Panc1 (cell line): ENCODE data around the gene SCRG1.

Experiments used
- CTCF ChIP-seq: fragments of 450-650 bp; IDR thresholded peaks from 2 replicates; pipeline ENCODE4 v1.5.1; 2017; ENCODE audit warnings: mild to moderate bottlenecking
- POLR2AphosphoS5 ChIP-seq: IDR thresholded peaks from 2 replicates; pipeline ENCODE4 v1.6.1; 2012; ENCODE audit warnings: mild to moderate bottlenecking, low read depth, low read length, moderate library complexity
- REST ChIP-seq, 2 experiments: IDR thresholded peaks; 2 replicates each; pipeline ENCODE4 v1.6.1; 2011 to 2012; ENCODE audit warnings: low read depth in 2 of 2, control low read depth in 1 of 2, low read length in 1 of 2, mild to moderate bottlenecking in 1 of 2, moderate library complexity in 1 of 2; ENCODE audit not compliant: insufficient read depth in 1 of 2
- SIN3A ChIP-seq: IDR thresholded peaks from 2 replicates; pipeline ENCODE4 v1.6.1; 2012; ENCODE audit warnings: low read depth, mild to moderate bottlenecking, low read length, moderate library complexity, borderline replicate concordance; ENCODE audit not compliant: insufficient read depth
- TCF7L2 ChIP-seq: IDR thresholded peaks from 2 replicates; pipeline ENCODE4 v1.6.1; 2011; ENCODE audit warnings: mild to moderate bottlenecking, low read depth, low read length, inconsistent platforms

- TF ChIP-seq CTCF (no peak), POLR2AphosphoS5 (no peak), REST (IDR thresholded peaks at IDR 0.05; ENCODE audit: insufficient read depth in 1 of 2, low read depth in 2 of 2, low read length in 1 of 2) (no peak), SIN3A (no peak), TCF7L2 (no peak)
Observed at GRCh38 chr4:173398220-173398619, 696 bp downstream of the SCRG1 start.
